T-helper 1 cell treated with Interleukin-12 subunit alpha and Interleukin-12 subunit beta and Interleukin-4 antibody, amounts not matched to agents 30 μg/mL and 1 μg/mL, for 36 hours (primary cell): ENCODE results near the gene FAM3B.
"Not testable (repeated sequence)": the region's sequence is repeated elsewhere in the genome, so short reads cannot be mapped to it uniquely, and the experiment has no call there.

Experiments
- H3K27ac Mint-ChIP-seq: one replicate; pipeline ENCODE4 v1.8.0; 2021; ENCODE audit warnings: mild to moderate bottlenecking, mixed read lengths
- H3K27me3 Mint-ChIP-seq: one replicate; pipeline ENCODE4 v1.8.0; 2021; ENCODE audit warnings: low read depth, mixed read lengths
- H3K36me3 Mint-ChIP-seq: one replicate; pipeline ENCODE4 v1.8.0; 2021; ENCODE audit warnings: low read depth, mixed read lengths
- H3K4me1 Mint-ChIP-seq: one replicate; pipeline ENCODE4 v1.8.0; 2021; ENCODE audit warnings: low read depth, mixed read lengths
- H3K4me3 Mint-ChIP-seq: one replicate; pipeline ENCODE4 v1.8.0; 2021; ENCODE audit warnings: mild to moderate bottlenecking, moderate library complexity, mixed read lengths
- H3K9me3 Mint-ChIP-seq: one replicate; pipeline ENCODE4 v1.8.0; 2021; ENCODE audit warnings: mixed read lengths

FAM3B gene

GRCh38 chr21:41357546-41357945 lies 40.9 kb downstream of the FAM3B start:
- H3K4me3 Mint-ChIP-seq: no peak overlapping the region
- H3K36me3 Mint-ChIP-seq: peaks cover 6% of the 10 kb centered on the region
- peaks cover 28% of the 10 kb centered on the region for H3K4me1 Mint-ChIP-seq
- no peaks in the 10 kb centered on the region for H3K9me3 Mint-ChIP-seq
- peaks cover 23% of the 10 kb centered on the region for H3K27me3 Mint-ChIP-seq
- H3K27ac Mint-ChIP-seq: no peak overlapping the region

DNA sequence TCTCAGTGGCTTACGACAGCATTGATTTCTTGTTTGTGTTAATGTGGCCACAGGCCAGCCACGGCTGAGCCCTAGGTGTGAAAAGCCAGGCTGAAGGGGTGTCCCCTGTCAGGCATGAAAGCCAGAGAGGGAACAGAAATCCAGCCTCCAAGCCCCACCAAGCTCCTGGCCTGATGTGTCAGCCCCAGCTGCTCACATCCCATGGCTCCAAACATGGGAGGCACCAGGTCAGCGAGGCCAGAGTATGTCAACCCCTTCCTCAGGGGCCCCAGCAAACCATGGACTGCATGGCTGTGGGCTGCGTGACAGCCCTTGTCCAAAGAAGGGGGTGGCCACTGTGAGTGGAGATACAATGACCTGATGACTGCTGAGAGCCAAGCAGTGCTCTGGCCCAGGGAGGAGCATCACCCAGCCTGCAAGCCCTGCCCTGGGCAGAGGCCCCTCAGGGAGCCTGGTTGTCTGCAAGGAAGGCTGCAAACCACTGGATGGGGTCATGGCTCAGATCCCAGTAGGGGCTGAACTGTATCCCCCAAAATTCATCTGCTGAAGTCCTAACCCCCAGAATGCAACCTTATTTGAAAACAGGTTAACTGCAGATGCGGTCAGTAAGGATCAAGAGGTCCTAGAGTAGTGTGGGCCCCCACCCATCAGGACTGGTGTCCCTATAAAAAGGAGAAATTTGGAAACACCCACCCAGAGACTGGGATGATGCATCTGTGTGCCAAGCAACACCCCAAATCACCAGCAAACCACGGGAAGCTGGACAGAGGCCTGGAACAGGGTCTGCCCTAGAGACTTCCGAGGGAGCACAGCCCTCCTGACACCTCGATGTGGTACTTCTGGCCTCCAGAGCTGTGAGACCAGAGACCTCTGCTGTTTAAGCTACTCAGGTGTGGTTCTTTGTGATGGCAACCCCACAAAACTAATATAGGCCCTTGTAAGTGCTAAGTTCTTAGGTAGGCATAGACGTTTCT lies 41.9 kb downstream of the FAM3B start:
- Mint-ChIP-seq H3K9me3 (no peaks in the 10 kb centered on the region), H3K4me3 (no peak overlapping the region), H3K4me1 (peaks cover 34% of the 10 kb centered on the region), H3K27ac (no peak overlapping the region), H3K27me3 (peaks cover 23% of the 10 kb centered on the region), H3K36me3 (peaks cover 12% of the 10 kb centered on the region)

- H3K36me3 Mint-ChIP-seq: peaks cover 15% of the 10 kb centered on the region
- no peak overlapping the region for H3K27ac Mint-ChIP-seq
- peaks cover 40% of the 10 kb centered on the region for H3K4me1 Mint-ChIP-seq
- H3K9me3 Mint-ChIP-seq: no peaks in the 10 kb centered on the region
- H3K4me3 Mint-ChIP-seq: no peak overlapping the region
- H3K27me3 Mint-ChIP-seq: peaks cover 16% of the 10 kb centered on the region
Measured at GRCh38 chr21:41359286-41359685, 42.7 kb downstream of the FAM3B start.

GRCh38 chr21:41359754-41360071 lies 43.1 kb downstream of the FAM3B start:
- H3K27ac Mint-ChIP-seq, H3K4me3 Mint-ChIP-seq, H3K9me3 Mint-ChIP-seq: not testable (repeated sequence)
- Mint-ChIP-seq H3K4me1 (peaks cover 40% of the 10 kb centered on the region), H3K27me3 (peaks cover 11% of the 10 kb centered on the region), H3K36me3 (peaks cover 16% of the 10 kb centered on the region)

- Mint-ChIP-seq H3K4me3 (no peak overlapping the region), H3K36me3 (peaks cover 22% of the 10 kb centered on the region), H3K27me3 (peaks cover 8% of the 10 kb centered on the region), H3K4me1 (peaks cover 42% of the 10 kb centered on the region), H3K9me3 (no peaks in the 10 kb centered on the region), H3K27ac (peak overlapping the region; percentile 99)
Measured at GRCh38 chr21:41360072-41360821, 43.6 kb downstream of the FAM3B start.

- Mint-ChIP-seq H3K4me3 (peak overlapping the region; percentile 93), H3K27ac (peak overlapping the region; percentile 99), H3K27me3 (peaks cover 3% of the 10 kb centered on the region), H3K4me1 (peaks cover 49% of the 10 kb centered on the region), H3K9me3 (no peaks in the 10 kb centered on the region), H3K36me3 (peaks cover 30% of the 10 kb centered on the region)
Measured at GRCh38 chr21:41361053-41361785, 44.6 kb downstream of the FAM3B start.

- Mint-ChIP-seq H3K36me3 (peaks cover 32% of the 10 kb centered on the region), H3K27ac (peak within 1 kb of the TSS; percentile 99), H3K27me3 (no peaks in the 10 kb centered on the region), H3K4me1 (peaks cover 54% of the 10 kb centered on the region), H3K9me3 (no peaks in the 10 kb centered on the region), H3K4me3 (peak within 1 kb of the TSS; percentile 93)
Measured at GRCh38 chr21:41361786-41362604, 45.4 kb downstream of the FAM3B start, which contains the start of gene MX2. MX2 (plus strand) TSS chr21:41362027; CDS start chr21:41376907, 14,880 bp downstream.

GRCh38 chr21:41362605-41363369 lies 46.2 kb downstream of the FAM3B start:
- Mint-ChIP-seq H3K27ac (peak overlapping the region; percentile 99), H3K4me1 (peaks cover 57% of the 10 kb centered on the region), H3K9me3 (no peaks in the 10 kb centered on the region), H3K27me3 (no peaks in the 10 kb centered on the region), H3K36me3 (peaks cover 36% of the 10 kb centered on the region), H3K4me3 (peak overlapping the region; percentile 93)

GRCh38 chr21:41363370-41364270 lies 47.0 kb downstream of the FAM3B start:
- H3K4me1 Mint-ChIP-seq: peaks cover 62% of the 10 kb centered on the region
- peak overlapping the region; percentile 93 for H3K4me3 Mint-ChIP-seq

DNA sequence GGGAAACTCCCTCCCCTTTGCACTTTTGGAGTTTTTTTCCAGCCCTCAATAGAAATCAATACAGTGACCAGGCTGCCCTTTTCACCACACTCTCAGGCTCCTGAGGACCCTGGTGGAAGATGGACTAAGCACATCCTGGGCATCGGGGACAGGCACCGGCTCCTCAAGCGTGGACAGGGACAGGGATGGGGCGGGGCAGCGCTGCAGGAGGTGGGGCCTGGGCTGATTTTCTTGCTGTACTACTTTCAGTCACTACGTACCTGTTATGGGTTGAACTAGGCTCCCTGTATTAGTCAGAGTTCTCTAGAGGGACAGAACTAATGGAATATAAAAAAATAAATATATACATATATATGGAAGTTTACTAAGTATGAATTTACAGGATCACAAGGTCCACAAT lies 47.7 kb downstream of the FAM3B start:
- H3K36me3 Mint-ChIP-seq: peaks cover 41% of the 10 kb centered on the region
- peaks cover 69% of the 10 kb centered on the region for H3K4me1 Mint-ChIP-seq
- H3K4me3 Mint-ChIP-seq: no peak overlapping the region
- H3K27me3 Mint-ChIP-seq: no peaks in the 10 kb centered on the region
- H3K27ac Mint-ChIP-seq: no peak overlapping the region
- no peaks in the 10 kb centered on the region for H3K9me3 Mint-ChIP-seq

More at GRCh38 chr21:41363370-41364270, 47.0 kb downstream of the FAM3B start:
- no peaks in the 10 kb centered on the region for H3K9me3 Mint-ChIP-seq
- H3K27me3 Mint-ChIP-seq: no peaks in the 10 kb centered on the region
- H3K27ac Mint-ChIP-seq: peak overlapping the region; percentile 99
- H3K36me3 Mint-ChIP-seq: peaks cover 41% of the 10 kb centered on the region

- H3K36me3 Mint-ChIP-seq: peaks cover 47% of the 10 kb centered on the region
- H3K9me3 Mint-ChIP-seq: no peaks in the 10 kb centered on the region
- H3K4me3 Mint-ChIP-seq: no peak overlapping the region
Measured at GRCh38 chr21:41365377-41366107, 48.9 kb downstream of the FAM3B start.

More at GRCh38 chr21:41365377-41366107, 48.9 kb downstream of the FAM3B start:
- peaks cover 77% of the 10 kb centered on the region for H3K4me1 Mint-ChIP-seq
- no peaks in the 10 kb centered on the region for H3K27me3 Mint-ChIP-seq
- H3K27ac Mint-ChIP-seq: no peak overlapping the region
